CD4-positive, alpha-beta T cell (primary cell): Measurements from ENCODE around the gene ZSCAN31. TPM values are rescaled to one million over a fixed set of nuclear protein-coding genes. Genes with fewer than 3 reads are reported as not detected.

Experiments
- ATAC-seq: fragments of 200-7000 bp; cut with Tn5 transposase; one replicate; pipeline ENCODE4 v1.10.0; 2022; ENCODE audit warnings: mild to moderate bottlenecking; ENCODE audit not compliant: poor library complexity
- CTCF ChIA-PET: fragments of 350-600 bp; sonication (Branson Sonifier 250); formaldehyde crosslinking; loops from one replicate; lab custom pipeline; 2021; ENCODE audit warnings: antibody characterized with exemption, inconsistent platforms; lab: Charles Lee
- POLR2A ChIA-PET: fragments of 350-600 bp; sonication (Branson Sonifier 250); formaldehyde crosslinking; loops from one replicate; lab custom pipeline; 2021; ENCODE audit warnings: antibody characterized with exemption, inconsistent platforms; lab: Charles Lee
- DNase-seq, 14 experiments: peaks; one replicate each; pipeline ENCODE4 v3.0.0-alpha.2; 2013 to 2020; ENCODE audit warnings: mixed read lengths in 2 of 14
- H3K27ac ChIP-seq, 2 donors: one replicate each; pipeline versions ENCODE4 v1.5.1 to v1.7.0; 2013; ENCODE audit warnings: low read length in 2 of 2, low read depth in 1 of 2, mild to moderate bottlenecking in 1 of 2
- H3K27me3 ChIP-seq, 2 experiments: 1 replicate in 1 of 2; 2 replicates in 1 of 2; pipeline versions ENCODE4 v1.6.1 to v1.7.0; 2013; ENCODE audit warnings: low read length in 2 of 2, control low read depth in 1 of 2, mild to moderate bottlenecking in 1 of 2, moderate library complexity in 1 of 2; ENCODE audit not compliant: insufficient read depth in 2 of 2, control insufficient read depth in 1 of 2
- H3K36me3 ChIP-seq: one replicate; pipeline ENCODE4 v1.6.1; 2013; ENCODE audit warnings: low read length, control low read depth; ENCODE audit not compliant: insufficient read depth
- H3K4me1 ChIP-seq: one replicate; pipeline ENCODE4 v1.6.1; 2013; ENCODE audit warnings: low read length, control low read depth; ENCODE audit not compliant: insufficient read depth
- H3K4me3 ChIP-seq: one replicate; pipeline ENCODE4 v1.5.1; 2013; ENCODE audit warnings: mild to moderate bottlenecking, low read length, moderate library complexity
- H3K9me3 ChIP-seq, 2 experiments: 1 replicate in 1 of 2; 2 replicates in 1 of 2; pipeline versions ENCODE4 v1.6.1 to v1.7.0; 2013; ENCODE audit warnings: low read length in 2 of 2, mild to moderate bottlenecking in 2 of 2, control low read depth in 1 of 2, moderate library complexity in 1 of 2; ENCODE audit not compliant: control insufficient read depth in 1 of 2, insufficient read depth in 1 of 2
- H3K27ac Mint-ChIP-seq: one replicate; pipeline ENCODE4 v1.8.0; 2020; ENCODE audit warnings: mixed read lengths
- H3K27me3 Mint-ChIP-seq: one replicate; pipeline ENCODE4 v1.8.0; 2021; ENCODE audit warnings: mixed read lengths
- H3K36me3 Mint-ChIP-seq: one replicate; pipeline ENCODE4 v1.8.0; 2021; ENCODE audit warnings: low read depth, mixed read lengths
- H3K4me1 Mint-ChIP-seq: one replicate; pipeline ENCODE4 v1.8.0; 2021; ENCODE audit warnings: low read depth, mixed read lengths
- H3K4me3 Mint-ChIP-seq: one replicate; pipeline ENCODE4 v1.8.0; 2020; ENCODE audit warnings: mild to moderate bottlenecking, mixed read lengths
- H3K9me3 Mint-ChIP-seq: one replicate; pipeline ENCODE4 v1.8.0; 2020; ENCODE audit warnings: mixed read lengths
- intact Hi-C, 2 experiments: fragments of 100-400 bp; cut with DNase I in 1 of 2; cut with micrococcal nuclease in 1 of 2; formaldehyde crosslinking; loops; one replicate each; pipeline versions ENCODE4 v1.15.1 to v1.9.0; 2023 to 2025; cut with DNase I, micrococcal nuclease
- polyA plus RNA-seq, 2 donors: library from polyadenylated mRNA; unstranded; fragments of 120-200 nt; gene quantifications; one replicate each; pipeline ENCODE4 v1.2.1, GENCODE V29; 2013
- total RNA-seq, 174 experiments: library from RNA in 2 of 174; stranded (reverse) in 2 of 174; gene quantifications; one replicate each; pipeline ENCODE4 v1.2.3 and lab custom pipeline; 2021 to 2026
- TF ChIP-seq, protein P1 (sequence below): fragments of 200-600 bp; IDR thresholded peaks from one replicate; pipeline ENCODE4 v1.8.0; 2022; ENCODE audit warnings: antibody characterized with exemption, mild to moderate bottlenecking

ZSCAN31 gene
- total RNA-seq, result 1 to 10 TPM in 1 of 2 experiments, under 1 TPM in 1; 0.88 to 1.1 TPM
- polyA plus RNA-seq (2013, experiment 1 of 2), result 0.90 TPM
- 1.4 TPM for polyA plus RNA-seq (2013, experiment 2 of 2)
- total RNA-seq (lab: John Stamatoyannopoulos, UW), result 0.14 to 6.7 (median 1.4) reads per million in 172 experiments

DNA sequence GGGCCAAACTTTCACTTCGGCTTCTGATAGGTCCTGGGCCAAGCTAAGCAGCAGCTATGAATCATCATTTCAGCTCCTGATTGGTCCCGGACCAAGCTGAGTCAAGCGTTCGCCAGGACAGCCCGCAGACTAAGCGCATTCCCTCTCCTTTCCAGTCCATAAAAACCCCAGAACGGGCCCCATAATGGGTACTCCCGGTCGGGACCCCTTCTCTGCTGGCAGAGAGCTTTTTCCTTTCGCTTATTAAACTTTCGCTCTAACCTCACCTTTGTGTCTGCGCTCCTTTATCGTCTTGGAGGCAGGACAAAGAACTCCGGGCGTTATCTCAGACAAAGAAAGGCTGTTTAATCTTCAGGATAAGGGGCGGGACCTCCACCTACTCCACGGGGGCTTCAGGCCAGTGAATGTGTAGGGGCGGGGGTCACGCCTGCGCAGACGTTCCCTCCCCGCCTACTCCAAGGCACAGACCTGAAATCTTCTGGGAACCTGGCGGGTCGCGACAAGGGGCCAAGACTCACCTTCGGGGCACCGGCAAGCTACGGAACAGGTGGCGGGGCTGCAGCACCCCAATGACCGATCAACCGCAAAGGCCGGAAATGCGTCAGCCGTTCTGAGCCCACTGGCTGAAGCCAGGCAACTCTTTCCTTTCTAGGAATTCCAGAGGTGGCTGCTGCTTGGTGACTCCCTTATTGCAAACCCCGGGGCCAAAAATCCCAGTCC is at the start of gene ZSCAN31:
ZSCAN31 (minus strand) TSS at position 585 of the 720 bp plus-strand sequence. CDS start 6,465 bp downstream, outside the sequence.
- ChIA-PET CTCF (interaction anchor here (1.3 to 3.6 kb wide), 2 partner anchors 20 to 66 kb away, joined by 4 to 17 read pairs; no protein-coding TSS in a partner anchor), POLR2A (interaction anchor here (0.6 to 2.2 kb wide), 20 partner anchors 12 to 560 kb away, joined by 3 to 18 read pairs (median 5); partner anchors contain the start of genes ZKSCAN3, ZKSCAN4, ZKSCAN8 and ZSCAN16)
- Histone ChIP-seq H3K36me3 (no peaks in the 10 kb centered on the region), H3K4me1 (peaks cover 23% of the 10 kb centered on the region), H3K27ac (peak within 1 kb of the TSS; percentile 81 to 85), H3K4me3 (peak within 1 kb of the TSS; percentile 65), H3K9me3 (no peaks in the 10 kb centered on the region), H3K27me3 (no peaks in the 10 kb centered on the region)
- intact Hi-C loops, result loop anchor here in 1 of 2 experiments (10.0 kb wide), 1 partner anchor 109 kb away; the partner anchor contains the start of gene ZSCAN23
- TF ChIP-seq, protein P1, sequence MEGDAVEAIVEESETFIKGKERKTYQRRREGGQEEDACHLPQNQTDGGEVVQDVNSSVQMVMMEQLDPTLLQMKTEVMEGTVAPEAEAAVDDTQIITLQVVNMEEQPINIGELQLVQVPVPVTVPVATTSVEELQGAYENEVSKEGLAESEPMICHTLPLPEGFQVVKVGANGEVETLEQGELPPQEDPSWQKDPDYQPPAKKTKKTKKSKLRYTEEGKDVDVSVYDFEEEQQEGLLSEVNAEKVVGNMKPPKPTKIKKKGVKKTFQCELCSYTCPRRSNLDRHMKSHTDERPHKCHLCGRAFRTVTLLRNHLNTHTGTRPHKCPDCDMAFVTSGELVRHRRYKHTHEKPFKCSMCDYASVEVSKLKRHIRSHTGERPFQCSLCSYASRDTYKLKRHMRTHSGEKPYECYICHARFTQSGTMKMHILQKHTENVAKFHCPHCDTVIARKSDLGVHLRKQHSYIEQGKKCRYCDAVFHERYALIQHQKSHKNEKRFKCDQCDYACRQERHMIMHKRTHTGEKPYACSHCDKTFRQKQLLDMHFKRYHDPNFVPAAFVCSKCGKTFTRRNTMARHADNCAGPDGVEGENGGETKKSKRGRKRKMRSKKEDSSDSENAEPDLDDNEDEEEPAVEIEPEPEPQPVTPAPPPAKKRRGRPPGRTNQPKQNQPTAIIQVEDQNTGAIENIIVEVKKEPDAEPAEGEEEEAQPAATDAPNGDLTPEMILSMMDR, result no peak
- Mint-ChIP-seq H3K4me3 (no peak within 1 kb of the TSS), H3K4me1 (peaks cover 5% of the 10 kb centered on the region), H3K27ac (no peak within 1 kb of the TSS), H3K9me3 (peaks cover 2% of the 10 kb centered on the region), H3K27me3 (no peaks in the 10 kb centered on the region), H3K36me3 (no peaks in the 10 kb centered on the region)
- DNase-seq (peak; percentile 59 to 96 (median 72)), ATAC-seq (peak; percentile 91)

DNA sequence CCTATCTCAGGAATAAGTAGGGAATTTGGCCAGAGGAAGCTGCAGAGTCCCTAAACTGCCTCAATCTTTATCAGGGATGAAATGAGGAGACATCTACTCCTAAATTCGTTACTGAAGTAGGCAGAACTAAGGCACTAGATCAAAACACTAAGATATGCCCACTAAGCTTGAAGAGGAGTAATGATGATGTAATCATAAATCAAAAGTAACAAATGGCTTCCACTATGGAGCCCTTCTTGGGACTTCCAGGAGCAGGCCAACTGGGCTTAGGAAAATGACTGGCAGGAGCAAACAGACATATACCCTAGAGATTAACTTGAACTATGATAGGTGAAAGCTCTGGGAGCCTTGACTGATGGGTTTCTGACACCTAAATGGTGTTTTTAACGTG is 48.2 kb upstream of the ZSCAN31 start:
- Mint-ChIP-seq H3K4me1 (peaks cover 19% of the 10 kb centered on the region), H3K27me3 (no peaks in the 10 kb centered on the region), H3K9me3 (no peaks in the 10 kb centered on the region), H3K4me3 (no peak overlapping the region), H3K36me3 (peaks cover 91% of the 10 kb centered on the region), H3K27ac (no peak overlapping the region)
- peaks cover 6% of the 10 kb centered on the region for H3K4me1 ChIP-seq
- TF ChIP-seq, protein P1, result no peak
- CTCF ChIA-PET, result interaction anchor here (0.5 to 1.3 kb wide), 4 partner anchors 12 to 1257 kb away, joined by 3 to 5 read pairs (median 4); partner anchors contain the start of gene ZKSCAN8
- ATAC-seq (no peak), DNase-seq (no peak)
- intact Hi-C loops, result no loop called here
- POLR2A ChIA-PET, result interaction anchor here (0.6 to 0.8 kb wide), 2 partner anchors 244 to 1282 kb away, joined by 3 to 4 read pairs; no protein-coding TSS in a partner anchor
- no peak overlapping the region for H3K27ac ChIP-seq
- H3K27me3 ChIP-seq, result no peaks in the 10 kb centered on the region
- H3K9me3 ChIP-seq, result peaks cover 0 to 8% of the 10 kb centered on the region in 2 experiments
- no peak overlapping the region for H3K4me3 ChIP-seq
- H3K36me3 ChIP-seq, result peaks cover 30% of the 10 kb centered on the region

DNA sequence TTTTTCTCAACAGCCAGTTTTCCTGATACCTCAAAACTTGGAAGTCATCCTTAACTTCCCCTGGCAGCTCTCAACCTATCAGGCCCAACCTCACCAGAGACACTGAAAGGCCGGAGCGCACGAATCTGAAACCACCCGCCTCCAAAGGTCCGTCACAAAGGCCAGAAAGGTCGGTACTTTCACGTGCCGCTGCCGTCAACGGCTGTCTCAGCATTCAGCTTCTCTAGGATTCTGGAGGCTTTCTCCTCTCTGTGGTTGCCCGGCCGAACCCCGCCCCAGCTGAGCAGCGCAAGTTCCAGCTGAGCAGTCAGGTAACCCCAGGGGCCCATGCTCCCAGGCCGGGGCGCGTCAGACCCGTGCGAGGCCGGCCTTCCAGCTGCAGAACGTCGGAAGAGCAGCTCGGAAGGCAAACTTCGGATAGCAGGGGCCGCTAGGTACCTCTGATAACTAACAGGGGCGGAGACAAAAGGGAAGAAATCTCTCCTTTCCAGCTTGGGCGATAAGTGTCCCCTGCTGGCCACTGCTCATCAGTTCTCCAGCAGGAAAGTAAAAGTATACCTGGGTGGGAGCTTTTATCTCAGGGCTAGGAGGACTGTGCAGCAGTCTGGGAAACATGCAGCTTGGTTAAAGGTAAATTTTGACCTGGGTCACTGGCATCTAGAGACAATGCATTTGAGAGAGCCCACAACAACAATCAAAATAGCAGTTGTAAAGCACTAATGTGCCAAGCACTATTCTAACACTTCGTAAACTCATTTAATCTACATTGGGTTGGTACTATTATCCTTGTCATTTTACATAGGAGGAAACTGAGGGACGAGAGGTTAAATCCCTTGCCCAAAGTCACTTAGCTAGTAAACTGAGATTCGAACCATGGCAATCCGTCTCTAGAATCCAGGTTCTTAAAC is 47.5 kb upstream of the ZSCAN31 start:
- CTCF ChIA-PET, result interaction anchor here (0.5 to 1.3 kb wide), 6 partner anchors 12 to 1256 kb away, joined by 3 to 5 read pairs (median 3); partner anchors contain the start of gene ZKSCAN8
- ATAC-seq (peak; percentile 54), DNase-seq (peak in 10 of 14 experiments; percentile 2 to 69 (median 28))
- intact Hi-C loops, result no loop called here
- Histone ChIP-seq H3K36me3 (peaks cover 26% of the 10 kb centered on the region), H3K4me3 (peak overlapping the region; percentile 39), H3K4me1 (peaks cover 6% of the 10 kb centered on the region), H3K27ac (peak overlapping the region in 1 of 2 donors; percentile 12), H3K27me3 (no peaks in the 10 kb centered on the region), H3K9me3 (peaks cover 0 to 9% of the 10 kb centered on the region in 2 experiments)
- no peaks in the 10 kb centered on the region for H3K9me3 Mint-ChIP-seq
- H3K27ac Mint-ChIP-seq, result no peak overlapping the region
- no peaks in the 10 kb centered on the region for H3K27me3 Mint-ChIP-seq
- peak overlapping the region; percentile 79 for H3K4me3 Mint-ChIP-seq
- POLR2A ChIA-PET, result interaction anchor here (0.6 to 1.6 kb wide), 7 partner anchors 16 to 1789 kb away, joined by 3 to 4 read pairs (median 3); partner anchors contain the start of gene ZSCAN12
- TF ChIP-seq, protein P1, result no peak
- H3K36me3 Mint-ChIP-seq, result peaks cover 84% of the 10 kb centered on the region
- H3K4me1 Mint-ChIP-seq, result peaks cover 17% of the 10 kb centered on the region
